GM12878 (cell line): ENCODE data around the gene PHF8. TPM values are rescaled to one million over a fixed set of nuclear protein-coding genes. Genes with fewer than 3 reads are reported as not detected.

Experiments
- IKZF2 ChIP-seq, 2 experiments: fragments of 450-650 bp; IDR thresholded peaks; 2 replicates each; pipeline ENCODE4 v1.6.1; 2017; ENCODE audit warnings: mild to moderate bottlenecking in 2 of 2, moderate library complexity in 2 of 2
- MEF2B ChIP-seq: fragments of 450-650 bp; IDR thresholded peaks from 2 replicates; pipeline ENCODE4 v1.6.1; 2018; ENCODE audit warnings: mild to moderate bottlenecking, moderate library complexity; ENCODE audit not compliant: partially characterized antibody, poor library complexity, severe bottlenecking
- MTA2 ChIP-seq: fragments of 450-650 bp; IDR thresholded peaks from 2 replicates; pipeline ENCODE4 v1.6.1; 2016; ENCODE audit warnings: low read depth, mild to moderate bottlenecking, moderate library complexity
- RB1 ChIP-seq: fragments of 450-650 bp; formaldehyde crosslinking; IDR thresholded peaks from 2 replicates; pipeline ENCODE4 v1.6.1; 2017; ENCODE audit warnings: mild to moderate bottlenecking, borderline replicate concordance
- RBBP5 ChIP-seq: fragments of 200-600 bp; sonication (generic); conservative IDR thresholded peaks from 2 replicates; pipeline ENCODE4 v1.6.1; 2016
- YBX1 ChIP-seq: fragments of 450-650 bp; IDR thresholded peaks from 2 replicates; pipeline ENCODE4 v1.6.1; 2016; ENCODE audit warnings: antibody characterized with exemption
- ZZZ3 ChIP-seq: IDR thresholded peaks from 2 replicates; pipeline ENCODE4 v1.6.1; 2011; ENCODE audit warnings: low read depth; ENCODE audit not compliant: control insufficient read depth, insufficient read length
- polyA plus RNA-seq, 11 experiments: library from polyadenylated mRNA; depleted of rRNA in 4 of 11; unstranded in 6 of 11; stranded (reverse) in 5 of 11; fragments of >200 nt; fragmentation: Nextera tagmentation in 4 of 11; fragmentation: Illumina TruSeq in 1 of 11; extraction: Ambion mirVana in 4 of 11; extraction: Trizol in 1 of 11; gene quantifications; 1 replicate in 1 of 11; 2 replicates in 10 of 11; pipeline versions ENCODE4 v1.2.1 to v1.2.3, GENCODE V29; 2011 to 2016; ENCODE audit warnings: inconsistent platforms in 2 of 11, missing spikeins in 2 of 11, low read depth in 1 of 11
- total RNA-seq, 4 experiments: library from RNA; depleted of rRNA in 3 of 4; stranded (reverse); fragments of >200 nt in 3 of 4; fragmentation: Illumina TruSeq in 1 of 4; extraction: Trizol in 1 of 4; gene quantifications; 2 replicates each; pipeline versions ENCODE4 v1.2.1 to v1.2.3, GENCODE V29; 2013 to 2021
- TF ChIP-seq, protein P1 (sequence below): IDR thresholded peaks from 2 replicates; pipeline ENCODE4 v1.6.1; 2011; ENCODE audit warnings: low read depth, low read length, improper control_type of control experiment, borderline replicate concordance
- TF ChIP-seq, protein P2 (sequence below): IDR thresholded peaks from 2 replicates; pipeline ENCODE4 v1.6.1; 2012; ENCODE audit warnings: low read depth, low read length, improper control_type of control experiment
- TF ChIP-seq, protein P3 (sequence below): IDR thresholded peaks from 2 replicates; pipeline ENCODE4 v1.6.1; 2011; ENCODE audit warnings: low read depth, mild to moderate bottlenecking, low read length, moderate library complexity, borderline replicate concordance; ENCODE audit errors: extremely low read depth
- TF ChIP-seq, protein P4 (sequence below): IDR thresholded peaks from 2 replicates; pipeline ENCODE4 v1.6.1; 2011; ENCODE audit warnings: mild to moderate bottlenecking, low read depth, low read length, moderate library complexity; ENCODE audit not compliant: insufficient replicate concordance

The PHF8 gene
- total and polyA plus RNA-seq, 10 of the 15 experiments (the other 5 are each of a cell fraction or from before 2014, with no cell fraction given), result 2.4 to 23.7 (median 12.7) TPM

DNA sequence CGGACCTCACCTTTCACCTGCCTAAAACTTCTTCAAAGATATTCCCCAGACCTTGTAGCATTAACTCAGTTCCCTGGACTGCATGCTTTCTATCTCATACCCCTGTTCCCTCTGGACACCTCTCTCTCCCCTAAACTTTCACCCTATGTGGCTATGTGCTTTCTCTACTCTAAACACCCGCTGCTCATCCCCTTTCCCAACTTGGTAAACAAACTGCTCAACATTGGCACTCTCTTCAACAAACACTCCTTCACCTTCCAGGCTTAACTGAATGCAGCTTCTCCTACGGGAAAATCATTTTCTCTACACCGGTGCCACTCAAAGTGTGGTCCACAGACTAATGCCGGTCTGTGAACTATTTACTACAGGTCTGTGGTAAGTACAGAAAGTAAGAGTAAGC is 19.9 kb downstream of the PHF8 start (continued):
- TF ChIP-seq, protein P1, sequence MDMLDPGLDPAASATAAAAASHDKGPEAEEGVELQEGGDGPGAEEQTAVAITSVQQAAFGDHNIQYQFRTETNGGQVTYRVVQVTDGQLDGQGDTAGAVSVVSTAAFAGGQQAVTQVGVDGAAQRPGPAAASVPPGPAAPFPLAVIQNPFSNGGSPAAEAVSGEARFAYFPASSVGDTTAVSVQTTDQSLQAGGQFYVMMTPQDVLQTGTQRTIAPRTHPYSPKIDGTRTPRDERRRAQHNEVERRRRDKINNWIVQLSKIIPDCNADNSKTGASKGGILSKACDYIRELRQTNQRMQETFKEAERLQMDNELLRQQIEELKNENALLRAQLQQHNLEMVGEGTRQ, result no peak
- no peak for TF ChIP-seq YBX1
- TF ChIP-seq, protein P2, sequence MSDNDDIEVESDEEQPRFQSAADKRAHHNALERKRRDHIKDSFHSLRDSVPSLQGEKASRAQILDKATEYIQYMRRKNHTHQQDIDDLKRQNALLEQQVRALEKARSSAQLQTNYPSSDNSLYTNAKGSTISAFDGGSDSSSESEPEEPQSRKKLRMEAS, result no peak
- no peak for TF ChIP-seq ZZZ3
- TF ChIP-seq MEF2B, result no peak
- TF ChIP-seq, protein P3, sequence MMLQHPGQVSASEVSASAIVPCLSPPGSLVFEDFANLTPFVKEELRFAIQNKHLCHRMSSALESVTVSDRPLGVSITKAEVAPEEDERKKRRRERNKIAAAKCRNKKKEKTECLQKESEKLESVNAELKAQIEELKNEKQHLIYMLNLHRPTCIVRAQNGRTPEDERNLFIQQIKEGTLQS, result no peak
- no peak for TF ChIP-seq RB1
- TF ChIP-seq, protein P4, sequence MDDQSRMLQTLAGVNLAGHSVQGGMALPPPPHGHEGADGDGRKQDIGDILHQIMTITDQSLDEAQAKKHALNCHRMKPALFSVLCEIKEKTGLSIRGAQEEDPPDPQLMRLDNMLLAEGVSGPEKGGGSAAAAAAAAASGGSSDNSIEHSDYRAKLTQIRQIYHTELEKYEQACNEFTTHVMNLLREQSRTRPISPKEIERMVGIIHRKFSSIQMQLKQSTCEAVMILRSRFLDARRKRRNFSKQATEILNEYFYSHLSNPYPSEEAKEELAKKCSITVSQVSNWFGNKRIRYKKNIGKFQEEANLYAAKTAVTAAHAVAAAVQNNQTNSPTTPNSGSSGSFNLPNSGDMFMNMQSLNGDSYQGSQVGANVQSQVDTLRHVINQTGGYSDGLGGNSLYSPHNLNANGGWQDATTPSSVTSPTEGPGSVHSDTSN, result no peak
- TF ChIP-seq RBBP5, result no peak
- TF ChIP-seq MTA2, result no peak
- no peak for TF ChIP-seq IKZF2 (IDR thresholded peaks at IDR 0.05)
